ENCODE results near the gene C15orf62.

C15orf62 gene

GRCh38 chr15:40756938-40757337 is 12.8 kb upstream of the C15orf62 start (continued):
- TF ChIP-seq ZNF513 (tag by site-specific recombination; IDR thresholded peaks at IDR 0.05) (no peak), ZNF169 (tag by site-specific recombination; IDR thresholded peaks at IDR 0.05) (no peak), ZNF792 (tag by site-specific recombination; IDR thresholded peaks at IDR 0.05) (no peak), ZSCAN23 (tag by site-specific recombination; IDR thresholded peaks at IDR 0.05) (no peak), KLF1 (tag by site-specific recombination; IDR thresholded peaks at IDR 0.05) (peak; percentile 22; the same call in 1 of the 2 replicates), ZNF366 (tag by site-specific recombination; conservative IDR thresholded peaks at IDR 0.05) (no peak; the same call in 1 of the 2 replicates), ZNF138 (tag by site-specific recombination; IDR thresholded peaks at IDR 0.05; ENCODE audit: borderline replicate concordance) (no peak), OSR2 (tag by site-specific recombination; IDR thresholded peaks at IDR 0.05) (peak; percentile 81), ZNF488 (tag by site-specific recombination; IDR thresholded peaks at IDR 0.05) (no peak), ZNF623 (tag by site-specific recombination; IDR thresholded peaks at IDR 0.05) (no peak), HIC1 (tag by site-specific recombination; IDR thresholded peaks at IDR 0.05) (no peak), ZNF266 (tag by site-specific recombination; IDR thresholded peaks at IDR 0.05; ENCODE audit: low read depth) (no peak), ZSCAN18 (tag by site-specific recombination; IDR thresholded peaks at IDR 0.05) (no peak), SETDB1 (IDR thresholded peaks at IDR 0.05; ENCODE audit: insufficient read length, low read length) (no peak)
- TF ChIP-seq, protein P1, sequence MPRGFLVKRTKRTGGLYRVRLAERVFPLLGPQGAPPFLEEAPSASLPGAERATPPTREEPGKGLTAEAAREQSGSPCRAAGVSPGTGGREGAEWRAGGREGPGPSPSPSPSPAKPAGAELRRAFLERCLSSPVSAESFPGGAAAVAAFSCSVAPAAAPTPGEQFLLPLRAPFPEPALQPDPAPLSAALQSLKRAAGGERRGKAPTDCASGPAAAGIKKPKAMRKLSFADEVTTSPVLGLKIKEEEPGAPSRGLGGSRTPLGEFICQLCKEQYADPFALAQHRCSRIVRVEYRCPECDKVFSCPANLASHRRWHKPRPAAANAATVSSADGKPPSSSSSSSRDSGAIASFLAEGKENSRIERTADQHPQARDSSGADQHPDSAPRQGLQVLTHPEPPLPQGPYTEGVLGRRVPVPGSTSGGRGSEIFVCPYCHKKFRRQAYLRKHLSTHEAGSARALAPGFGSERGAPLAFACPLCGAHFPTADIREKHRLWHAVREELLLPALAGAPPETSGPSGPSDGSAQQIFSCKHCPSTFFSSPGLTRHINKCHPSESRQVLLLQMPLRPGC (tag by site-specific recombination; IDR thresholded peaks at IDR 0.05): no peak
- TF ChIP-seq, protein P2, sequence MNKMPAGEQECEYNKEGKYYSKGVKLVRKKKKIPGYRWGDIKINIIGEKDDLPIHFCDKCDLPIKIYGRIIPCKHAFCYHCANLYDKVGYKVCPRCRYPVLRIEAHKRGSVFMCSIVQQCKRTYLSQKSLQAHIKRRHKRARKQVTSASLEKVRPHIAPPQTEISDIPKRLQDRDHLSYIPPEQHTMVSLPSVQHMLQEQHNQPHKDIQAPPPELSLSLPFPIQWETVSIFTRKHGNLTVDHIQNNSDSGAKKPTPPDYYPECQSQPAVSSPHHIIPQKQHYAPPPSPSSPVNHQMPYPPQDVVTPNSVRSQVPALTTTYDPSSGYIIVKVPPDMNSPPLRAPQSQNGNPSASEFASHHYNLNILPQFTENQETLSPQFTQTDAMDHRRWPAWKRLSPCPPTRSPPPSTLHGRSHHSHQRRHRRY (tag by site-specific recombination; IDR thresholded peaks at IDR 0.05): no peak

DNA sequence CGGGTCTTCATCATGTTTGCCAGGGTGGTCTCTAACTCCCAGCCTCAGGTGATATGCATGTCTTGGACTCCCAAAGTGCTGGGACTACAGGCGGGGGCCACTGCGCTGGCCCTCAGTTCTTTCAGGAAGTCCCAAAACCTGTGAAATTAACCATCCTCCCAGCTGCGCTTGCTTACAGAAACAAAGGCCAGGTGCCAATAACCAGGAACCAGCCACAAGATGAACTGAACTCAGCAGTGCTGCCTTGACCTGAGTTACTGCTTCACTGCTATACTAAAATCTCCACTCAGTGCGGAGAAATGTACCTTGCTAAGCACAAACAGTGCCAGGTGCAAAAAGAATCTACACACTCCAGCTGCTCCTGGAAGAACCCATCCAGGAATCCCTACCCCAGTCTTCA is 9.8 kb upstream of the C15orf62 start:
- peaks cover 3% of the 10 kb centered on the region; the same call in 1 of the 2 replicates for H3K4me1 ChIP-seq (ENCODE audit: control insufficient read depth, insufficient read depth, low read length)
- H3K4me3 ChIP-seq (ENCODE audit: low read depth, low read length): no peak overlapping the region
- H3K9me3 ChIP-seq (ENCODE audit: control insufficient read depth, insufficient read depth, low read depth, low read length): no peaks in the 10 kb centered on the region
- H3K27ac ChIP-seq (ENCODE audit: extremely low read depth, low read depth, low read length): no peak overlapping the region
- TF ChIP-seq ZNF658 (tag by site-specific recombination; IDR thresholded peaks at IDR 0.05): no peak
- no peak for TF ChIP-seq BCL11A (tag by site-specific recombination; IDR thresholded peaks at IDR 0.05; ENCODE audit: low read depth)
- TF ChIP-seq PRDM2 (tag by site-specific recombination; IDR thresholded peaks at IDR 0.05; ENCODE audit: borderline replicate concordance): no peak
- no peaks in the 10 kb centered on the region for H3K36me3 ChIP-seq (ENCODE audit: control insufficient read depth in 2 of 2, insufficient read depth in 1 of 2, low read length in 2 of 2)
- ChIA-PET CTCF (no interaction called here), POLR2A (no interaction called here)

Measured in HEK293 (cell line).